Measurements from ENCODE around the gene SHTN1. TPM values are rescaled to one million over a fixed set of nuclear protein-coding genes. Genes with fewer than 3 reads are reported as not detected.

Gene SHTN1
- total and polyA plus RNA-seq, 2 donors (not counting 3 experiments of a cell fraction or from before 2014, with no cell fraction given): 4.8 to 36.5 TPM

- no peak overlapping the region for H3K9ac ChIP-seq (replicated peaks; ENCODE audit: extremely low read depth, insufficient read depth, low read length)
- no peak overlapping the region for H2AFZ ChIP-seq (ENCODE audit: low read depth, low read length)
- ChIA-PET CTCF (interaction anchor here (0.8 to 7.2 kb wide), 5 partner anchors 9 to 334 kb away, joined by 3 to 238 read pairs (median 4); partner anchors contain the start of gene ENO4), POLR2A (no interaction called here)
- no peaks in the 10 kb centered on the region for H3K79me2 ChIP-seq (ENCODE audit: control insufficient read depth, insufficient read depth, low read length)
- FAIRE-seq (no peak), DNase-seq (ENCODE audit: low read depth, low spot score) (no peak)
- dilution Hi-C loops (cut with MboI; ENCODE audit: extremely low pct_ligation_motif_present, low sequenced_read_pairs): no loop called here
- H3K36me3 ChIP-seq (ENCODE audit: control insufficient read depth in 2 of 2, extremely low read depth in 1 of 2, insufficient read depth in 2 of 2, low read length in 2 of 2): no peaks in the 10 kb centered on the region
- no TSS peak for BruUV-seq (replicated peaks)
- intact Hi-C loops (cut with micrococcal nuclease): no loop called here
- H3K4me1 ChIP-seq (ENCODE audit: control insufficient read depth, extremely low read depth, insufficient read depth, low read length): no peaks in the 10 kb centered on the region
- H4K20me1 ChIP-seq (replicated peaks; ENCODE audit: control insufficient read depth, extremely low read depth, insufficient read depth, low read length): no peaks in the 10 kb centered on the region
- H3K4me2 ChIP-seq (ENCODE audit: insufficient read depth, low read length): no peak overlapping the region
- H3K9me3 ChIP-seq (replicated peaks; ENCODE audit: control insufficient read depth, insufficient read depth, low read length): no peaks in the 10 kb centered on the region
- H3K9me1 ChIP-seq (replicated peaks; ENCODE audit: control insufficient read depth, extremely low read depth, insufficient read depth, low read length): no peaks in the 10 kb centered on the region
- H3K27ac ChIP-seq (ENCODE audit: insufficient read depth, low read depth, low read length): no peak overlapping the region
- TF ChIP-seq EZH2 (IDR thresholded peaks at IDR 0.05; ENCODE audit: borderline replicate concordance, low read depth, low read length, severe bottlenecking) (no peak), MYC (IDR thresholded peaks at IDR 0.05; ENCODE audit: low read depth, low read length) (no peak), POLR2A (IDR thresholded peaks at IDR 0.05; ENCODE audit: low read depth, low read length) (no peak), CTCF (IDR thresholded peaks at IDR 0.05; ENCODE audit: extremely low read depth in 1 of 2, insufficient read depth in 1 of 2, low read depth in 1 of 2, low read length in 2 of 2) (no peak), GATA2 (IDR thresholded peaks at IDR 0.05; ENCODE audit: insufficient read depth, insufficient read length, low read depth, low read length) (no peak), POLR2AphosphoS5 (IDR thresholded peaks at IDR 0.05; ENCODE audit: insufficient read depth, low read depth, low read length) (no peak), FOS (IDR thresholded peaks at IDR 0.05; ENCODE audit: borderline replicate concordance, insufficient read depth, low read length) (no peak), MAX (IDR thresholded peaks at IDR 0.05; ENCODE audit: insufficient read depth, insufficient read length) (no peak), JUN (IDR thresholded peaks at IDR 0.05; ENCODE audit: borderline replicate concordance, insufficient read depth, insufficient read length, low read depth) (no peak)
- H3K4me3 ChIP-seq (replicated peaks in 1 of 3; ENCODE audit: insufficient read depth in 1 of 3, low read depth in 1 of 3, low read length in 3 of 3): no peak overlapping the region
- peaks cover 17 to 22% of the 10 kb centered on the region in 2 experiments for H3K27me3 ChIP-seq (ENCODE audit: control insufficient read depth in 2 of 2, insufficient read depth in 2 of 2, low read length in 2 of 2)
These were observed 164.5 kb downstream of the SHTN1 start for GRCh38 chr10:116840389-116841075.
